ENCODE measurements around the gene DOCK9. TPM values are rescaled to one million over a fixed set of nuclear protein-coding genes. Genes with fewer than 3 reads are reported as not detected.

DOCK9 gene
- total RNA-seq, 1 donor from 2014 or later, result 72.2 TPM

DNA sequence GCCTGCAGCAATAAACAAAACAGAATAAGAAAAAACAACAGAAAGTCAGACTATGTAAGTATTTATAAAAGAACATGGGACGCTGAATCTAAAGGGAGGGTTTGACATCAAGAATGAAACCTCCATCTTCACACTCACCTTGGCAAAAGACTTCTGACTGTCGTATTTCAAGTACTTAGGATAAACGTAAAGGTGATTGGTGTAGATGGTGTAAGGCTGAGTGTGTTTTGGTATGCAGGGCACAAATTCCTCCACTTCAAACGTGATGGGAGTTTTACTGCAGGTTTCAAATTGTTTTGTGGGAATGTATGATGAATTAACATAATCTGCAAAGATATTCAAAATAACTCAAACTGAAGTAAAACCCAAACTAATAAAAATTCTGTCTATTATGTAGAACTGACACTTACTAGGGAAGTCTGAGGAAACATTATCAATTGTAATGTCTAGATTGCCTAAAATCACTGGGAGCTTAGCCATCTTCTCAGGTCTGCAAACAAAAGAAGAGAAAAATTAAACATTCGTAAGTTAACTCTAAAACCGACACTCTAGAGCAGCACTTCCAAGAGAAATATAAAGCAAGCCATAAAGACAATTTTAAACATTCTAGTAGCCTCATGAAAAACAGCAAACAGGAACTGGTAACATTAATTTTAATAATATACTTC lies 89.5 kb downstream of the DOCK9 start:
- DNase-seq (ENCODE audit: low spot score), result no peak

- no peak for DNase-seq (ENCODE audit: low spot score)
Observed at GRCh38 chr13:98886587-98887230, 91.2 kb downstream of the DOCK9 start.

- DNase-seq (ENCODE audit: low spot score), result no peak
Observed at GRCh38 chr13:98885600-98885999, 92.3 kb downstream of the DOCK9 start.

GRCh38 chr13:98883998-98884397 lies 93.9 kb downstream of the DOCK9 start:
- DNase-seq (ENCODE audit: low spot score), result no peak

- DNase-seq (ENCODE audit: low spot score), result no peak
Observed at GRCh38 chr13:98881390-98881789, 96.5 kb downstream of the DOCK9 start.

DNA sequence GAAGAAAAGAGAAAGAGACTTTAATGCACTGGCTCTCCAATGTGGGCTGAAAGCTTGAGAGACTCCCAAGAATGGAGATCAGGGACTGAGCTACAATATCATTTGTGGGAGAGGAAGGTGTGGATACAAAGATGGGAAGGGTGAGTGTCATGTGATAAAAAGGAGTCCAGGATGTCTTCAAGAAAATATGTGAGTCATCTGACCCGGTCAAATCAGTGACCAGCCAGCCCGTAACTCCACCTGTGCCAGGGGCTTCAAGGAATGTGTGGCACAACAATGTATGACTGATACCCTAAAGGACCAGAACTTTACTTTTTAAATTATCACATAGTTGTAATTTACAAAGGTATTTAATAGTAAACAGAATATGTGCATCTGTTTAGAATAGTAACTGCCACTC lies 97.2 kb downstream of the DOCK9 start:
- no peak for DNase-seq (ENCODE audit: low spot score)

- DNase-seq (ENCODE audit: low spot score), result no peak
Observed at GRCh38 chr13:98879957-98880356, 97.9 kb downstream of the DOCK9 start.

DNA sequence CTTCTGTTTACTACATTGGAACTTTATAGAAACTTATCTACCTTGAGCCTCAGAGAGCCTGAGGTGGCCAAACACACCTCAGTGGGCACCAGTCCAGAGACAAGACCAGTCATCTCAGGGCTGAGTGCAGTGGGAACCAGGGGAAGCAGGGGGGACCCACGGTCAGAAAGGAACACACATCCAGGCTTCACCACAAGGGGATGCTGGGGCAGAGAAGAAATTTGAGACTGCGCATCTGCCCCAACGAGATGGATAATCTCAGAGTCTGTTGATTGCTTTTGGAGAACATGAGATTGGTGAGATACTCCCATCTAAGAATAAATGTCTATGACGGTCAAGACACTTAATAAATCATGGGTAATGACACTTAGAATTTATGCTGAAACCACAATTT lies 98.7 kb downstream of the DOCK9 start:
- DNase-seq (ENCODE audit: low spot score), result no peak

DNA sequence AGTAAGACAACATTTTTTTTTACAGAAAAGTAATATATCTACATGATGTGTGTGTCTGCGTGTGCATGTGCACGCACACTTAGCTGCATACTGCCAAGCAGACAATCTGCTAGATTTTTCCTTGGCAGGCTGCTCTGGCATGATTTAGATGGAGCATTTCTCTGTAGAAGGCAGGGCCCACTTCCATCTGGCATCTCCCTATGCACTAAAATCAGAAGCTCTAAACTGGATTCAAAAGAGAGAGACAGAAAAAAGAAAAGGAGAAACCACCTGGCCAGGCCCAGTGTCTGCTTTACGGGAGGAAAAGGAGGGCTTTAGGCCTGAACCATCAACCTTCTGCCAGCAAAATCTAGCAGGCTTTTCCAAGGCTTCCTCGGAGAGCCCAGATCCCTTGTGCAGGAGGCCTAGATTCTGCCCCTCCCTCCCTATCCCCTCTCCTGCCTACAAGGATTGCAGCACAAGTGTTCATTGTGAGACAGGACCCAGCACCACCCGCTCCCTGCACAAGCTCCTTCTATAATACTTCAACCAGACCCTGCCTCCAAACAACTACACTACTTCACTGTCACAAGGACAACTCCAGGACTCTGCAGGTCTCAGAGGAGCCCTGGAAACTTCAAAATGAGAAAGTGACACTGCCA lies 99.3 kb downstream of the DOCK9 start:
- DNase-seq (ENCODE audit: low spot score), result no peak

- DNase-seq (ENCODE audit: low spot score), result no peak
Observed at GRCh38 chr13:98877936-98878335, 99.9 kb downstream of the DOCK9 start.

DNA sequence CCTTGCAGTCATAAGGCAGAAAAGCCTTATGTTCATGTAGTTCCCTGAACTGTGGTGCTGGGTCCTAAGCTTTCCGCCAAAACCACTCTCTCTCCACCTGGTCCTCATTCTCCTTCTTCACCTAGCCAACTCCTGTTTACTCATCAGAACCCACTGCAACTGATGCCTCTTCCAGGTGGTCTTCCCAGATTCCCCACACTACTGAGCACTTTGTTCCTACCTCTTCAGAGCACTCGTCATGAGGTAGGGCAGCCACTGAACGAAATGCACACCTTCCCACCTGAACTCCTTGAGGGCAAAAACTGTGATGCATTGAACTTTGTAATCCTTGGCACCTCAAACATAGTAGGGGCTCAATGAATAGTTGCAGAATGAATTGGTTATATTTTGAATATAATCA lies 100.4 kb downstream of the DOCK9 start:
- DNase-seq (ENCODE audit: low spot score), result no peak

DNA sequence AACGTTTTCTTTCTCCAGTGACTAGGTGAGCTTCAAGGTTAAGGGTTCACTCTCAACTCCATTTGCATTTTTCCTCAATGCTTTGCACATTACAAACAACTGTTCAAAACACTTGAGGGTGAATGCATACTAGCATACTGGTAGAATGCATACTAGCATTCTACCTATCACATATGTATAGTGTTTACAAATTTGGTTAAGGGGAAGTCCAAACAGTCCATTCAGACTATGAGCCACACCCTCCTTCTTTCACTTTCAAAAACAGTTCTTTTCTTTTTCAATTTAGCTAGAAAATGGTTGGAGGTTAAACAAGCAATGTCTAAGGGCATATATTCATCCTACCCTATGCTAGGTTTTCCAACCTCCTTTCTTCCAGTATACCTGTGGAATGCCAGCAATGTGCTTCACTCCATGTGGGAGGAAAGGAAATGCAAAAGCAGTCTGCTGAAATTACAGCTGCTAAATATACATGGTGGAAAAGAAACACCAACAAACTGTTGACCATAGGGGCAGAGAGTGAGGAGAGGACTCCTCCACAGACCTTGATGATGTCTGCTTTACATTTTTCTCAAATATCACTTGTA lies 102.6 kb downstream of the DOCK9 start:
- no peak for DNase-seq (ENCODE audit: low spot score)

DNA sequence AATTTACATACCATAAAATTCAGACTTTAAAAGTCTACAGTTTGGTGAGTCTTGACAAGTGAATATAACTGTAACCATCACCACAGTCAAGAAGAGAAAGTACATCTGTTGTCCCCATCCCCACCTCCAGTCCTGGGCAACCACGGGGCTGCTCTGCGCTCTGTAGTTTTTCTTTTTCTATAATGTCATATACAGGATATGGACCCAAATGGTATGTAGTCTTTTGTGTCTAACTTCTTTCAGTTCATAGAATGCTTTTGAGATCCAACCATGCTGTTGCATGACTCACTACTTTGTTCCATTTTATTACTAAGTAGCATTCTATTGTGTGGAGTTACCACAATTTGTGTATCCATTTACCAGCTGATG lies 103.9 kb downstream of the DOCK9 start:
- no peak for DNase-seq (ENCODE audit: low spot score)

GRCh38 chr13:98873377-98874028 lies 104.4 kb downstream of the DOCK9 start:
- no peak for DNase-seq (ENCODE audit: low spot score)

DNA sequence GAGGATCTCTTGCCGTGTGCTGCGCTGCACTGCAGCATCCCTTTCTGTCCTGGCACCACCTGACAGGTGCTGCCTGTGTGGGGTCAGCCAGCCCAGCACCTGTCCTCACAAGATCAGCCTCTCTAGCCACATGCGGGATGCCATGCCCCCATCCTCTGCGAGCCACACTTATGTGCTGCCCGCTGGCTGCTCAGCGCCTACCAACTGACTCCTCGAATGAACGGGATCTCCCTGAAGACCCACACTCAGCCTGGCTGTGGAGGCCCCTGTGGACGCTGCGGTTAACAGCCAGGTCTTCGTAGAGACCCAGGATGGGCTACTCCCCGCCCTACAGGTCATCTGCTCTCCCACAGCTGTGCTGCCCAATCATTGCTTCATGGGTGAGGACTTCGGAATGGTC lies 106.1 kb downstream of the DOCK9 start:
- no peak for DNase-seq (ENCODE audit: low spot score)

- DNase-seq (ENCODE audit: low spot score), result no peak
Observed at GRCh38 chr13:98869408-98870090, 108.3 kb downstream of the DOCK9 start.

GRCh38 chr13:98868932-98869331 lies 108.9 kb downstream of the DOCK9 start:
- no peak for DNase-seq (ENCODE audit: low spot score)

DNA sequence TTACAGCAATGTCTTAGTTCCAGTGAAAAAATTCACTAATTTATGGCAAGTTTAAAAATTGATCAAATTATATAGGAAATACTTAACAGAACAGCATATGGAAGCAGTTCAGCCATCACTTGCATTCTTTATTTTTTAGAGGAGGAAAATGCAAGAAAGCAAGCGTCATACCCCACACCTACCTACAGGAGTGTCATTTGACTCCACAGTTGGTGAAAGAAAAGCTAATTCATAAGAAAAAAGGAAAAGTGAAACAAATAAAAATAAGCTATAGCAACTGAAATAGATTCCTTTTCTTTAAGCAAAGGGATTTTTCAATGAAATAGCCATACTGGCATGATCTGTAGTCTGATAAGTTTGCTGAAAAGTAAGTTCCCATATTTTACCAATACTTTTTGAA lies 111.0 kb downstream of the DOCK9 start:
- no peak for DNase-seq (ENCODE audit: low spot score)

DNA sequence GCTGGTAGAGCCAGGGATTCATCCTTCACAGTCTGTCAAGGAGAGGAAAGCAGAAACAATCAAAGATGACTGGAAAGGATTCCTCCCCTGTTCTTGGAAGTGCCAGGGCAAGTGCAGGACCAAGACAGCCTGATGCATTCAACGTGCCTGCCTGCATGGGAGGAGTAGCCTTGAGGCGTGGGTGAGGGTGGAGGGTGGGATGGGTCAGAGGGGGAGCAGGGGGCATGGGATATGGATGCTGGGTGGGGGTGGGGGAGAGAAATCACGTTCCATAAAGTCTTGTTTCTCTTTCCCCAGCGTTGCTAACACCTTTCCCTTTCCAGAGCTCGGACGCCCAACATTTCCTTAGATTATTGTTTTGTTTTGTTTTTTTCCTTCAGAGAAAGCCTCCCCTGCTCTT lies 117.4 kb downstream of the DOCK9 start:
- DNase-seq (ENCODE audit: low spot score), result no peak

GRCh38 chr13:98858191-98858590 lies 119.7 kb downstream of the DOCK9 start:
- DNase-seq (ENCODE audit: low spot score), result no peak

- peak; percentile 52 for DNase-seq (ENCODE audit: low spot score)
Observed at GRCh38 chr13:98856983-98857382, 120.9 kb downstream of the DOCK9 start.

- DNase-seq (ENCODE audit: low spot score), result no peak
Observed at GRCh38 chr13:98854448-98854847, 123.4 kb downstream of the DOCK9 start.

Measured in mucosa of gallbladder (tissue), 1 donor.